Uterus (tissue), 2 donors: ENCODE data around the gene NAA35.

Source experiments
- CTCF ChIP-seq, 4 experiments: fragments of 200-600 bp in 2 of 4; fragments of 450-650 bp in 2 of 4; sonication (generic) in 2 of 4; IDR thresholded peaks; one replicate each; pipeline ENCODE4 v1.5.1; 2016 to 2019; ENCODE audit warnings: antibody characterized with exemption in 4 of 4, mild to moderate bottlenecking in 2 of 4, moderate library complexity in 1 of 4
- POLR2A ChIP-seq, 2 donors: fragments of 450-650 bp; IDR thresholded peaks; one replicate each; pipeline ENCODE4 v1.6.1; 2016; ENCODE audit warnings: antibody characterized with exemption in 2 of 2, mild to moderate bottlenecking in 1 of 2, moderate library complexity in 1 of 2

DNA sequence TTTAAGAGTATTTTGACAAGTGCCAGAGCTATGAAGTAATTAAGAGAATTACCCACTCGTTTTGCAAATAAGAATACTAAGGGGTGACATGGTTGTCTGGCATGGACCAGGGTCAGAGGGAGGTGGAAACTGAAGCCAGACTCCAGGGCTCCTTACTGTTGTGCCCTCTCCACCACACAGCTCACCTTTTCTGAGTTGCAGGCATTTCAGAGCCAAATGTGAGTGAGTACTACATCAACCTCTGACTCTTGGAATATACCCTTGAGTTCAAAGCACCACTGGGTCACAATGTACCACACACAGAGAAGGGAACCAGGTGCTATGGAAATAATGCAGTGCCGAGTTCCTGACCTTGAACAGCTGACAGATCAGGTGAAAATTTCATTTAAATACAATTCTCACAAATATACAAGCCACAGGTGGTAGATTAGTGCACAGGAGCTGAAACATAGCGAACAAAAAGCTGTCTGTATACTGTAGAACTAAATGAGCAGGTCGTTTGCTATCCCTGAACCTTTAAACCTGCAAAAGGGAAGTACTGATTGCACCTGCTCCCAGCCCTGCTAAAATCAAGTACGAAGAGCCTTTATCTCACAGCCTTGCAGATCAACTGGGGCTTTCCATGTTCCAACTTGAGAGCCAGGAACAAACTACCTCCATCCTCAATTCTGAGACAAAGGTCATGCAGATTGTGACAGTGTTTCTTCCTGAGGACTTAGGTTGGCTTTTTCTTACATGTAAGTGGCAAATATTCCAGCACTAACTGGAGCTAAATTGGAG lies 101.4 kb downstream of the NAA35 start:
- no peak for TF ChIP-seq CTCF (IDR thresholded peaks at IDR 0.05)
- TF ChIP-seq POLR2A (IDR thresholded peaks at IDR 0.05), result no peak
